LoVo (cell line): ENCODE measurements around the gene CSNK2A1.
"Not testable (repeated sequence)": the region's sequence is repeated elsewhere in the genome, so short reads cannot be mapped to it uniquely, and the experiment has no call there.

Experiments
- DNase-seq: peaks from one replicate; pipeline ENCODE4 v3.0.0-alpha.2; 2016; ENCODE audit warnings: low spot score

Gene CSNK2A1

GRCh38 chr20:533526-533925, 10.1 kb downstream of the CSNK2A1 start:
- no peak for DNase-seq

- no peak for DNase-seq
Measured at GRCh38 chr20:532530-532929, 11.1 kb downstream of the CSNK2A1 start.

GRCh38 chr20:531608-532007, 12.0 kb downstream of the CSNK2A1 start:
- no peak for DNase-seq

- DNase-seq = no peak
Measured at GRCh38 chr20:530321-530720, 13.3 kb downstream of the CSNK2A1 start.

GRCh38 chr20:528923-529604, 14.5 kb downstream of the CSNK2A1 start:
- DNase-seq = peak; percentile 50

GRCh38 chr20:527571-527886, 16.1 kb downstream of the CSNK2A1 start:
- no peak for DNase-seq

- DNase-seq = no peak
Measured at GRCh38 chr20:521860-522259, 21.7 kb downstream of the CSNK2A1 start.

GRCh38 chr20:519999-520398, 23.6 kb downstream of the CSNK2A1 start:
- no peak for DNase-seq

- DNase-seq = no peak
Measured at GRCh38 chr20:517221-517620, 26.4 kb downstream of the CSNK2A1 start.

GRCh38 chr20:516799-517198, 26.8 kb downstream of the CSNK2A1 start:
- no peak for DNase-seq

GRCh38 chr20:515696-516095, 27.9 kb downstream of the CSNK2A1 start:
- no peak for DNase-seq

GRCh38 chr20:513429-513828, 30.2 kb downstream of the CSNK2A1 start:
- DNase-seq = no peak

- not testable (repeated sequence) for DNase-seq
Measured at GRCh38 chr20:510328-511057, 33.1 kb downstream of the CSNK2A1 start.

- DNase-seq = not testable (repeated sequence)
Measured at GRCh38 chr20:508364-508787, 35.2 kb downstream of the CSNK2A1 start.

- DNase-seq = no peak
Measured at GRCh38 chr20:507761-508332, 35.7 kb downstream of the CSNK2A1 start.

- no peak for DNase-seq
Measured at GRCh38 chr20:507006-507758, 36.4 kb downstream of the CSNK2A1 start.

GRCh38 chr20:504632-505075, 38.9 kb downstream of the CSNK2A1 start:
- no peak for DNase-seq

GRCh38 chr20:503048-503737, 40.4 kb downstream of the CSNK2A1 start:
- DNase-seq = no peak

- DNase-seq = no peak
Measured at GRCh38 chr20:497979-498378, 45.6 kb downstream of the CSNK2A1 start.

GRCh38 chr20:496126-496696, 47.4 kb downstream of the CSNK2A1 start:
- DNase-seq = no peak

GRCh38 chr20:492159-492558, 51.4 kb downstream of the CSNK2A1 start:
- DNase-seq = no peak

GRCh38 chr20:487655-488054, 55.9 kb downstream of the CSNK2A1 start:
- no peak for DNase-seq
